K562 (cell line): ENCODE measurements around the gene FAM180B. TPM values are rescaled to one million over a fixed set of nuclear protein-coding genes. Genes with fewer than 3 reads are reported as not detected.
A peak's percentile ranks its signal among the peaks of the same experiment; 100 is the strongest.

ENCODE experiments used
- CUX1 ChIP-seq: fragments of 200-800 bp; sonication (Bioruptor generic); IDR thresholded peaks from 2 replicates; pipeline ENCODE4 v1.6.1; 2016; ENCODE audit warnings: missing genetic modification characterization, missing compliant biosample characterization
- E2F3 ChIP-seq: fragments of 250-450 bp; sonication (Bioruptor Pico); IDR thresholded peaks from 2 replicates; pipeline ENCODE4 v1.4.0; 2020; ENCODE audit warnings: mild to moderate bottlenecking
- ETV1 ChIP-seq: fragments of 450-650 bp; conservative IDR thresholded peaks from 2 replicates; pipeline ENCODE4 v1.6.1; 2016; ENCODE audit warnings: missing genetic modification characterization, control low read depth, low read depth, missing compliant biosample characterization
- PML ChIP-seq: IDR thresholded peaks from 2 replicates; pipeline ENCODE4 v1.6.1; 2012; ENCODE audit warnings: low read length, inconsistent platforms
- RBM14 ChIP-seq: fragments of 200-400 bp; formaldehyde crosslinking; IDR thresholded peaks from 2 replicates; pipeline ENCODE4 v1.6.1; 2018; ENCODE audit warnings: low read depth, mild to moderate bottlenecking, low read length, moderate library complexity, borderline replicate concordance; ENCODE audit not compliant: insufficient read depth
- TBP ChIP-seq: optimal IDR thresholded peaks from 2 replicates; pipeline ENCODE3; 2011; ENCODE audit warnings: low read depth, low read length, improper control_type of control experiment
- VEZF1 ChIP-seq: fragments of 200-800 bp; sonication (Bioruptor generic); IDR thresholded peaks from 2 replicates; pipeline ENCODE4 v1.6.1; 2017; ENCODE audit warnings: missing genetic modification characterization, missing compliant biosample characterization
- ZNF175 ChIP-seq: fragments of 200-800 bp; sonication (Bioruptor generic); IDR thresholded peaks from 2 replicates; pipeline ENCODE4 v1.6.1; 2016; ENCODE audit warnings: low read depth, mild to moderate bottlenecking, missing genetic modification characterization, missing compliant biosample characterization
- ZNF318 ChIP-seq, 2 experiments: fragments of 450-650 bp; IDR thresholded peaks; 2 replicates each; pipeline ENCODE4 v1.6.1; 2016; ENCODE audit warnings: mild to moderate bottlenecking in 2 of 2, borderline replicate concordance in 1 of 2, low read depth in 1 of 2, moderate library complexity in 1 of 2
- ZNF589 ChIP-seq: fragments of 200-800 bp; sonication (Bioruptor generic); IDR thresholded peaks from 2 replicates; pipeline ENCODE4 v1.6.1; 2016; ENCODE audit warnings: low read depth, missing genetic modification characterization, missing compliant biosample characterization
- ZNF668 ChIP-seq: fragments of 250-450 bp; sonication (Bioruptor Pico); IDR thresholded peaks from 2 replicates; pipeline ENCODE4 v1.8.0; 2022; ENCODE audit warnings: mild to moderate bottlenecking, inconsistent platforms
- polyA plus RNA-seq, 8 experiments: library from polyadenylated mRNA; depleted of rRNA in 4 of 8; stranded (reverse) in 5 of 8; unstranded in 3 of 8; fragments of >200 nt; fragmentation: Nextera tagmentation in 2 of 8; fragmentation: Illumina TruSeq in 1 of 8; extraction: Ambion mirVana in 2 of 8; extraction: Trizol in 1 of 8; gene quantifications; 2 replicates each; pipeline versions ENCODE4 v1.2.1 to v1.2.3, GENCODE V29; 2011 to 2014; ENCODE audit warnings: inconsistent platforms in 1 of 8, missing spikeins in 1 of 8
- total RNA-seq, 7 experiments: library from RNA; depleted of rRNA in 6 of 7; stranded (reverse); fragments of >200 nt in 6 of 7; fragmentation: Illumina TruSeq in 2 of 7; extraction: Trizol in 2 of 7; gene quantifications; 2 replicates each; pipeline versions ENCODE4 v1.2.1 to v1.2.3, GENCODE V29; 2011 to 2021; ENCODE audit warnings: low replicate concordance in 1 of 7

The FAM180B gene
- total and polyA plus RNA-seq, 9 of the 15 experiments (the other 6 are each of a cell fraction or from before 2014, with no cell fraction given): 0.05 to 0.14 TPM; not detected in 7

GRCh38 chr11:47564933-47565339 lies 21.5 kb upstream of the FAM180B start (continued):
- TF ChIP-seq RBM14: no peak
- TF ChIP-seq PML: 0 out of 2 replicates have a peak, but pooled peaks have one; percentile 15
- TF ChIP-seq TBP: no peak
- TF ChIP-seq ZNF589 (CRISPR knock-in tag): 0 out of 2 replicates have a peak, but pooled peaks have one; percentile 42
- TF ChIP-seq ETV1: no peak
- TF ChIP-seq ZNF668 (CRISPR knock-in tag): peak; percentile 52; the same call in 1 of the 2 replicates
- TF ChIP-seq VEZF1 (CRISPR knock-in tag): no peak
- TF ChIP-seq ZNF318 (IDR thresholded peaks at IDR 0.05; ENCODE audit: borderline replicate concordance in 1 of 2, low read depth in 1 of 2): no peak
- TF ChIP-seq E2F3 (CRISPR knock-in tag): no peak; the same call in 1 of the 2 replicates
- no peak for TF ChIP-seq ZNF175 (CRISPR knock-in tag)
- peak; percentile 86; the same call in 1 of the 2 replicates for TF ChIP-seq CUX1
